ENCODE results near the gene ESRP2. TPM values are rescaled to one million over a fixed set of nuclear protein-coding genes. Genes with fewer than 3 reads are reported as not detected.

The ESRP2 gene
- total RNA-seq, 1 experiment from 2014 or later = 0.19 TPM

- no peak for DNase-seq (ENCODE audit: low spot score)
- Histone ChIP-seq H3K9me3 (ENCODE audit: low read depth, low read length, poor library complexity, severe bottlenecking) (no peaks in the 10 kb centered on the region), H3K36me3 (ENCODE audit: insufficient read depth, low read length, poor library complexity, severe bottlenecking) (no peaks in the 10 kb centered on the region), H3K27ac (ENCODE audit: low read depth, low read length, poor library complexity, severe bottlenecking) (peak overlapping the region; percentile 42), H3K4me3 (ENCODE audit: low read depth, low read length, poor library complexity, severe bottlenecking) (no peak overlapping the region), H3K4me1 (ENCODE audit: insufficient read depth, low read length, poor library complexity, severe bottlenecking) (no peaks in the 10 kb centered on the region), H3K27me3 (replicated peaks; ENCODE audit: insufficient read depth, low read depth, low read length, poor library complexity) (no peaks in the 10 kb centered on the region)
- ChIA-PET POLR2A (ENCODE audit: low non-redundant PET) (no interaction called here), CTCF (interaction anchor here (0.6 kb wide), 1 partner anchor 285 kb away, joined by 6 read pairs; no protein-coding TSS in a partner anchor)
- TF ChIP-seq EZH2 (IDR thresholded peaks at IDR 0.05; ENCODE audit: borderline replicate concordance, low read depth, low read length, poor library complexity, severe bottlenecking) = no peak
- TF ChIP-seq, protein P1, sequence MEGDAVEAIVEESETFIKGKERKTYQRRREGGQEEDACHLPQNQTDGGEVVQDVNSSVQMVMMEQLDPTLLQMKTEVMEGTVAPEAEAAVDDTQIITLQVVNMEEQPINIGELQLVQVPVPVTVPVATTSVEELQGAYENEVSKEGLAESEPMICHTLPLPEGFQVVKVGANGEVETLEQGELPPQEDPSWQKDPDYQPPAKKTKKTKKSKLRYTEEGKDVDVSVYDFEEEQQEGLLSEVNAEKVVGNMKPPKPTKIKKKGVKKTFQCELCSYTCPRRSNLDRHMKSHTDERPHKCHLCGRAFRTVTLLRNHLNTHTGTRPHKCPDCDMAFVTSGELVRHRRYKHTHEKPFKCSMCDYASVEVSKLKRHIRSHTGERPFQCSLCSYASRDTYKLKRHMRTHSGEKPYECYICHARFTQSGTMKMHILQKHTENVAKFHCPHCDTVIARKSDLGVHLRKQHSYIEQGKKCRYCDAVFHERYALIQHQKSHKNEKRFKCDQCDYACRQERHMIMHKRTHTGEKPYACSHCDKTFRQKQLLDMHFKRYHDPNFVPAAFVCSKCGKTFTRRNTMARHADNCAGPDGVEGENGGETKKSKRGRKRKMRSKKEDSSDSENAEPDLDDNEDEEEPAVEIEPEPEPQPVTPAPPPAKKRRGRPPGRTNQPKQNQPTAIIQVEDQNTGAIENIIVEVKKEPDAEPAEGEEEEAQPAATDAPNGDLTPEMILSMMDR (conservative IDR thresholded peaks at IDR 0.05; ENCODE audit: low read depth, low read length) = no peak
- intact Hi-C loops (cut with micrococcal nuclease; ENCODE audit: unreplicated experiment) = no loop called here
- no TSS peak for BruUV-seq (replicated peaks)
Observed at GRCh38 chr16:68257906-68258800, 22.2 kb upstream of the ESRP2 start.

GRCh38 chr16:68257251-68257905 lies 21.5 kb upstream of the ESRP2 start:
- no peaks in the 10 kb centered on the region for H3K9me3 ChIP-seq (ENCODE audit: low read depth, low read length, poor library complexity, severe bottlenecking)
- H3K4me3 ChIP-seq (ENCODE audit: low read depth, low read length, poor library complexity, severe bottlenecking) = no peak overlapping the region
- no peak overlapping the region for H3K27ac ChIP-seq (ENCODE audit: low read depth, low read length, poor library complexity, severe bottlenecking)
- no peaks in the 10 kb centered on the region for H3K27me3 ChIP-seq (replicated peaks; ENCODE audit: insufficient read depth, low read depth, low read length, poor library complexity)
- ChIA-PET CTCF (interaction anchor here (0.6 kb wide), 1 partner anchor 284 kb away, joined by 6 read pairs; no protein-coding TSS in a partner anchor), POLR2A (ENCODE audit: low non-redundant PET) (no interaction called here)
- TF ChIP-seq EZH2 (IDR thresholded peaks at IDR 0.05; ENCODE audit: borderline replicate concordance, low read depth, low read length, poor library complexity, severe bottlenecking) = no peak
- TF ChIP-seq, protein P1 (conservative IDR thresholded peaks at IDR 0.05; ENCODE audit: low read depth, low read length) = no peak
- H3K4me1 ChIP-seq (ENCODE audit: insufficient read depth, low read length, poor library complexity, severe bottlenecking) = no peaks in the 10 kb centered on the region
- no peak for DNase-seq (ENCODE audit: low spot score)
- H3K36me3 ChIP-seq (ENCODE audit: insufficient read depth, low read length, poor library complexity, severe bottlenecking) = no peaks in the 10 kb centered on the region
- intact Hi-C loops (cut with micrococcal nuclease; ENCODE audit: unreplicated experiment) = no loop called here
- no TSS peak for BruUV-seq (replicated peaks)

DNA sequence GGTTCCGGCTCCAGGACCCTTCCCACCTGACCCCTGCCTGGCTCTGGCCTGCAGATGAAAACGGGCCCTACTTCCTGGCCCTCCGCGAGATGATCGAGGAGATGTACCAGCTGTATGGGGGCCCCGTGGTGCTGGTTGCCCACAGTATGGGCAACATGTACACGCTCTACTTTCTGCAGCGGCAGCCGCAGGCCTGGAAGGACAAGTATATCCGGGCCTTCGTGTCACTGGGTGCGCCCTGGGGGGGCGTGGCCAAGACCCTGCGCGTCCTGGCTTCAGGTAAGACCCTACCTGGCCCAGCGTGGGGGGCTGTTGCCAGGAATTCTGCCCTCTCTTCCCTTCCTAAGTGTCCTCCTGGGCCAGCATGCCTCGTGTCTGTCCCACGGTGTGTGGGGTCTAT lies 19.8 kb upstream of the ESRP2 start:
- H3K4me1 ChIP-seq (ENCODE audit: insufficient read depth, low read length, poor library complexity, severe bottlenecking) = no peaks in the 10 kb centered on the region
- TF ChIP-seq, protein P1 (conservative IDR thresholded peaks at IDR 0.05; ENCODE audit: low read depth, low read length) = no peak
- no peak for TF ChIP-seq EZH2 (IDR thresholded peaks at IDR 0.05; ENCODE audit: borderline replicate concordance, low read depth, low read length, poor library complexity, severe bottlenecking)
- no TSS peak for BruUV-seq (replicated peaks)
- ChIA-PET CTCF (no interaction called here), POLR2A (ENCODE audit: low non-redundant PET) (no interaction called here)
- intact Hi-C loops (cut with micrococcal nuclease; ENCODE audit: unreplicated experiment) = no loop called here
- H3K27ac ChIP-seq (ENCODE audit: low read depth, low read length, poor library complexity, severe bottlenecking) = no peak overlapping the region
- no peak overlapping the region for H3K4me3 ChIP-seq (ENCODE audit: low read depth, low read length, poor library complexity, severe bottlenecking)
- H3K9me3 ChIP-seq (ENCODE audit: low read depth, low read length, poor library complexity, severe bottlenecking) = no peaks in the 10 kb centered on the region
- no peak for DNase-seq (ENCODE audit: low spot score)
- no peaks in the 10 kb centered on the region for H3K27me3 ChIP-seq (replicated peaks; ENCODE audit: insufficient read depth, low read depth, low read length, poor library complexity)
- no peaks in the 10 kb centered on the region for H3K36me3 ChIP-seq (ENCODE audit: insufficient read depth, low read length, poor library complexity, severe bottlenecking)

All from A673 (cell line).